ENCODE measurements around the gene CECR2.

CECR2 gene

GRCh38 chr22:17470880-17471500, 101.7 kb downstream of the CECR2 start:
- DNase-seq (ENCODE audit: low read depth): no peak

DNA sequence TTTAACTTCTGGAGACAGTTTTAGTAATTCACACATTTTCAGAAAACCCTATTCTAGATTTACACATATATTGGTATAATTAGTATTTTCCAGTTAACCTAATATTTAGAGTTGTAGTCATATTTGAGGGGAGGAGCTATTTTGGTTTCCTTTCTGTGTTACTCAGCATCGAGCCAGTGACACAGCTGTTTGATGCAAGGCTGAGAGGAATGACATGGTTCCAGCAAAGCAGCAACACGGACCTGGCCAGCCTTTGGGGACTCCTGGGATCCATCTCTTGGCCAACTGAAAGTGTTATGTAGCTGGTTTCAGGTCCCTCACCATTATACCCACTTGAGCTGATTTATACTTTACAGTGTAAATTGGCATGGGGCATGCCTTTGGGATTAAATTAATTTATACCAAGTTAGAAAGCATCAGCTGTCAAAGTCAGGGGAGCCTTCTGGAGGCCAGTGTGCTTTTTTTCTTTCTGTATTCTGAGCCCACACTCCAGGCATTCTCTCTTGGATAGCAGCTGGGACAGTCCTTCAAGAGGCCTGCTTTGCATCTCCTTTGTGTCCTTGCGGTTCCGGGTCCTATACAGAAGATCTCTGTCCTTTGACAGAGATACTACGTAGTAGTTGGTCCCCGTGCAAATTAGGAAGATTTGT, 102.8 kb downstream of the CECR2 start:
- no peak for DNase-seq (ENCODE audit: low read depth)

- DNase-seq (ENCODE audit: low read depth): no peak
Measured at GRCh38 chr22:17472932-17473331, 103.7 kb downstream of the CECR2 start.

DNA sequence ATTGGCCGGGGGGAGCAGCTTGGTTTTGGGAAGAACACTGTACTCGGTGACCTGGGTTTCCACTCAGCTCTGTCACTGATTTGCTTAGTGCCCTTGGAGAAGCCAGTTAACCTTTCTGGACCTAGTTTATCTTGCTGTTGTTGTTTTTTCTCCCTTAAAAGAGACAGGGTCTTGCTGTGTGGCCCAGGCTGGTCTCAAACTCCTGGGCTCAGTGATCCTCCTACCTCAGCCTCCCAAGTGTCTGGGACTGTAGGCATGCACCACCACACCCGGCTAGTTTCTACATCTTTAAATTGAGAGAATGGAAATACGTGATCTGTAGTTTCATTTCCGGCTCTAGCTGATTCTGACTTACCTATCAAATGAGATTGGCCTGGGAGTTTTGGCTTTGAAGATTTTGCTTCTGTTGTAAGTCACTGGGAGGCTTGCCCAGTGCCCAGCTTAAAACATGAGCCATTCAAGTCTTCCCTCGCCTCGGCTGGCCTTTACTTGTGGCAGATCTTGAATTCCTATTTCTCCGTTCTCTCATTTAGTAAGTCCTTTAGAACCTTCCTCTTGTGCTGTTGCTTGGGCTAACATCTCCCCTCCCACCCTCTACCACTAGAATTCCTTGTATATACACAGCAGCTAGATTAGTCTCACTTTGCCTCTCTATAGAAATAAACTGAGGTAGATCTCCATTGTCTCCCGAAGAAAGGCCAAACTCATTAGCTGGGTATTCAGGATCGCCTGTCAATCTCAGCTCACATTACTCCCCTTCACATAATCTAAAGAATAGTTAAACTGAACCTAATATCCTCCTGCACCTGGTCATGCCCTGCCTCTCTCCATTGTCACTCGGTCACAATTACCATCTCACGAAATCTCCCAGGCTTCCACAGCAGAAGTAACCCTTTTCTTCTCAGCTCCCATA, 106.3 kb downstream of the CECR2 start:
- DNase-seq (ENCODE audit: low read depth): no peak

DNA sequence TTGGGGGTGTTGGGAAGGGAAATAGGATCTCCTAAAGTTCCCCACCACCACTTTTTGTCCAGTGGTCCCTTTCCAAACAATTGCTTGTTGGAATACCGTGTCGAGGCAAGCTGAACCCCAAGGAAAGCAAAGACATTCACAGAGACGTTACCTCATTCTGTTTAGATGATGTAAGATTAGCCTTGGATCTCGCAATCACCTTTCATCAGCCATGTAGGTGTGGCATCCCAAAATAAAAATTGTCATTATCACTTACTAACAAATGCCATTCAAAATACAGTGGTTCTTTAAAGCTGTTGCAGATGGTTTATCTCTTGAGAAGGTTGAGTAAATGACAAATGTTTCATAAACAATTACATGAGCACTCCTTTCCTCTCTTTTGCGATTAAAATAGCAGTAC, 107.6 kb downstream of the CECR2 start:
- no peak for DNase-seq (ENCODE audit: low read depth)

- no peak for DNase-seq (ENCODE audit: low read depth)
Measured at GRCh38 chr22:17477391-17477833, 108.2 kb downstream of the CECR2 start.

DNA sequence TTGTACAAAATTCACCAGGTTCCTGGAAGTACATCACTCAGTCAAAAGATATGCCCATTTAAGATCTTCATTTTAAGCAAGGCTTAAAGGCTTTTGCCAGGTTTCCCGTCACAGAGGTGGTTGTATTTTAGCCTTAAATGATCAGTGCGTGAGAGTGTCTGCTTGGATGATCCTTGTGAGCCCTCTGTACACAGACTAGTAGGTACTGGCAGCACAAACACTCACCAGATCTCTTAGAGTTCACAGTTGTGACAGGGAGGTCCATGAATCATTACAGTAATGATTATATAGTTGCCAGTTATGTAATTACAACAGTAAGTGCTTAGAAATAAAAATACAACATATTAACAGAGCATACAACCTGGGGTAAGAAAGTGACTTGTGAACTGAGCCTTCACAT, 109.9 kb downstream of the CECR2 start:
- no peak for DNase-seq (ENCODE audit: low read depth)

GRCh38 chr22:17481424-17481823, 112.2 kb downstream of the CECR2 start:
- no peak for DNase-seq (ENCODE audit: low read depth)

DNA sequence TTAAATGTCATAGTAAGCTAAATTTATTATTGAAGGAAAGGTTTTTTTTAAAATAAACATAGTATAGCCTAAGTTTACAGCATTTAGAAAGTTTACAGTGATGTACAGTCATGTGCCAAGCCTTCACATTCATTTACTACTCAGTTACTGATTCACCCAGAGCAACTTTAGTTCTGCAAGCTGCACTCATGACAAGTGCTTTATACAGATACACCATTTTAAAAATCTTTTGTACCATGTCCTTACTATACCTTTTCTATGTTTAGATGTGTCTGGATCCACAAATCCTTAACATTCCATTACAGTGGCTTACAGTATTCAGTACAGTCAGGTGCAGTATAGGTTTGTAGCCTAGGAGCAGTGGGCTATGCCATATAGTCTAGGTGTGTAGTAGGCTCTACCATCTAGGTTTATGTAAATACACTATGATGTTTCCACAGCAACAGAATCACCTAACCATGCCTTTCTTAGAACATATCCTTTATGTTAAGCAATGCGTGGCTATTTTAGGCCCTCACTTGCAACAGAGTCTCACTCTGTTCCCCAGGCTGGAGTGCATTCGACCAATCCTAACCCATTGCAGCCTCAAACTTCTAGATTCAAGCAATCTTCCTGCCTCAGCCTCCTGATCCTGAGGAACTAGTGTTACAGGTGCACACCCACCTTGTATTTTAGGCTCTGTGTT, 114.6 kb downstream of the CECR2 start:
- DNase-seq (ENCODE audit: low read depth): no peak

- DNase-seq (ENCODE audit: low read depth): no peak
Measured at GRCh38 chr22:17484608-17485007, 115.3 kb downstream of the CECR2 start.

DNA sequence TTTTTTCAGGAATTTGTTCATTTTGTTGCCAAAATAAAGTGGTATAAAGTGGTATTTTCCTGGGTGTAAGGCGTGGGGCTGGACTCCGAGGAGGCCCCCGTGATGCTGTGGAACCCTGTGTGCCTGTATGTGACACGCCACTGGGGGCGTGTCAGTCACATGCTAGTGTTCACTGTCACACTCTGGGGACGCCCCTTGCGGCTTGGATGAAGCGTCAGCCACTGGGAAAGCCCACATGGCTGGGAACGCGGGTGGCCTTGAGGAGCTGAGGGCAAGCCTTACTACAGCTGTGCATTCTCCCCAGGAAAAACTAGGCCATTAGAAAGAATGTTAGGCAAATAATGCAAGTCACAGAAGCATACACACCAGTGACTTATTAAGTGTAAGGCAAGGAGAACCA, 117.1 kb downstream of the CECR2 start:
- no peak for DNase-seq (ENCODE audit: low read depth)

- DNase-seq (ENCODE audit: low read depth): no peak
Measured at GRCh38 chr22:17486719-17487118, 117.5 kb downstream of the CECR2 start.

DNA sequence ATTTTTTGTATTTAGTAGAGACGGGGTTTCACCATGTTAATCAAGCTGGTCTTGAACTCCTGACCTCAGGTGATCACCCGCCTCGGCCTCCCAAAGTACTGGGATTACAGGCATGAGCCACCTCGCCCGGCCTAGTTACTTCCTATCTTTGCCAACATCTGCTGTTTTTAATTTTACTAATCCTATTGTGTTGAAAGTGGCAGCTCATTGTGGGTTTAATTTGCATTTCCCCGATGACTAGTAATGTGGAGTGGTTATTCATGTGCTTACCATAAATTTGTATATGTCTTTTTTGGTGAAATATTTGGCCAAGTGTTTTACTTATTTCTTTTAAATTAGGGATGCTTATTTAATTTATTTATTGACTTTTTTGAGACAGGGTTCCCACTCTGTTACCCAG, 119.8 kb downstream of the CECR2 start:
- DNase-seq (ENCODE audit: low read depth): no peak

DNA sequence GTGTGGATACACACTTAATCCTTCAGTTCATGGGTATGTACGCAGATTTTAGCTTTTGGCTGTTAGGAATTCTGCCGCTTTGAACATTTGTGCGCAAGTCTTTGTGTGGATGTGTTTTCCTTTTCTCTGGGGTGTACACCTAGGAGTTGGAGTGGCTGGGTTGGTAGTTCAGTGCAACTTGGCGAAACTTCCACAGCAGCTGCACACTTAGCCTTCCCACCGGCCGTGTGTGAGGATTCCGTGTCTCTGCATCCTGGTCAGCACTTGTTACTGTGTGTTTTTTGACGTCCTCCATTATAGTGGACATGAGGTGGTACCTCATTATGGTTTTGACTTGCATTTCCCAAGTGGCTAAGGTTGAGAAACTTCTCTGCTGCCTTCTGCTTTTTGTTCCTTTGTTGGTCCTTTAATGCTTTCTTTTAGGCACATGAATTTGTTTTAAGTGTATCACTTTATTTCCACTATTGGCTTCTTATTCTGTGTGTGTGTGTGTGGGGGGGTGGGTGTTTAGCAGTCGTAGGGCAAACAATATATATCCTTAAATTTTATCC, 121.9 kb downstream of the CECR2 start:
- no peak for DNase-seq (ENCODE audit: low read depth)

DNA sequence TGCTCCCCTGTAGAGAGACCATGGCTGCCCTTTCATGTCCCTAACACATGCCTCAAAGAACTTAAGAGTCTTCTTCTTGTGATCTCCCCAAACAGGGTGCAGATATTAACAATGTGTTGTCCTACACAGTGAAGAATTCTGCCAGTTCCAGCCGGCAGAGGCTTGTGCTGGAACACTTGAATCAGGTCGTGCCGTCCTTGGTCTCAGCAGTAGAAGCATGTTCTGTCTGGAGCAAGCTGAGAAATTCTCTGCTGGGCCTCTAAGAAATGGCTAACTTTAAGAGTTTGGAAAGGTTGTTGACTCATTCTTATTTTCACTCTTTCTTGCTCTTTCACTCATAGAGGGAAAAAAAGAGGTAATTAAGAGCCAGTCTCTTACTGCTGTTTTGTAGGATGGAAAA, 123.0 kb downstream of the CECR2 start:
- no peak for DNase-seq (ENCODE audit: low read depth)

DNA sequence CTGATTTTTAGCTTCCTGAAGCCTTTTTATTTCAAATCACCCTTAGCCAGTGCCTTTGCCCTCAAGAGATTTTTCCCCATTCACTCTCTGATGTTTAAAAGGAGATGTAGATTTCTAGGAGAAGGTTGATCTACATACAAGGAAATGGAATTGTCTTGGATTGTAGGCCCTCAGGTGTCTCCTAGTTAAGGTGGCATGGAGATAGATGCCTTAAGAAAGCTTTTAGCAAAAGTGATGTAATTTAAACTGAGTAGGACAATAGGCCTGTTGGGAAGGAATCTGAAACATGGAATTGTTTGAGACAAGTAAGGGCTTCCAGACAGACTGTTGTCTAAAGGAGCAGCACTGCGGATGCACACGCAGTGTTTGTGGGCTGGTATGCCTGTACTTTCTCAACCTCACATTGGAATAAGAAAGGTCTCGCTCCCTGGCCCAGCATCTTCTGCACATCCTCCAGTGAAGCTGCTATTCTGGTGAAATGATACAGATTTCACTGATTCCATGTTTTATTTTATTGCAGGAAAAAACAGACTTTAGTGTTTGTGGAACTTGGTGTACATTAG, 124.2 kb downstream of the CECR2 start:
- DNase-seq (ENCODE audit: low read depth): no peak

GRCh38 chr22:17496841-17497240, 127.6 kb downstream of the CECR2 start:
- DNase-seq (ENCODE audit: low read depth): no peak

GRCh38 chr22:17501679-17502285, 132.5 kb downstream of the CECR2 start:
- DNase-seq (ENCODE audit: low read depth): no peak

DNA sequence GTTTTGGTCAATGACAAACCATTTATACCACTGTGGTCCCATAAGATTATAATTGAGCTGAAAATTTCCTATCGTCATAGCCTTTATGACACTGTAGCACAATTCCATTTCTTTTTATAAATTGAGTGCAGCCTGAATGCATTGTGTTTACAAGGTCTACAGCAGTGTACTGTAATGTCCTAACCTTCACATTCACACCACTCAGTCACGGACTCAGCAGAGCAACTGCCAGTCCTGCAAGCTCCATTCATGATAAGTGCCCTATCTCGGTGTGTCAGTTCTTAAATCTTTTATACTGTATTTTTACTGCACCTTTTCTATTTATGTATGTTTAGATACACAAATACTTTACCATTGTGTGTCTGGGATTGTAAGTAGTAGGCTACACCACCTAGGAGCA, 138.8 kb downstream of the CECR2 start:
- DNase-seq (ENCODE audit: low read depth): no peak

GRCh38 chr22:17512960-17513359, 143.7 kb downstream of the CECR2 start:
- no peak for DNase-seq (ENCODE audit: low read depth)

DNA sequence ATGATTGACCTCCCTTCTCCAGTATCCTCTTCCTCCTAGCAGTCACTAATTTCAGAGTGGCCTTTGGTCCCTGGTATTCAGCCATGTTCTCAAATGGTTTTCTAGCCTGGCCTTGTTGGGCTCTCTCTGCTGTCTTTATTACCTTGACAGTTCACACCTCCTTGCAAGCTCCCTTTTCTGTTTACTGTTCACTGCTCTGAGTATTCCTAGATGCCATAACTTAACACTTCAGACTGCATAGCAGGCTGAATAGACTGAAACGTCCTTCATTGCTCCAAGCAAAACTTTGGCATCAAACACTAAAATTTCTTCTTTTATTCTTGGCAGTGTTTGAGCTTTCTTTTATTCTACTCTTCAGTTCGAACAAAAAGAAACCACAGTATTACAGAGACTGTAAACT, 144.4 kb downstream of the CECR2 start:
- DNase-seq (ENCODE audit: low read depth): no peak

All from activated T-helper 9 cell treated with anti-CD3 and anti-CD28 coated beads, Interleukin-2, amount 50 U/mL, for 16 hours (primary cell).